G401 (cell line): Measurements from ENCODE around the gene ATP6V0C. TPM values are rescaled to one million over a fixed set of nuclear protein-coding genes. Genes with fewer than 3 reads are reported as not detected.

Experiments used
- DNase-seq: peaks from one replicate; pipeline ENCODE4 v3.0.0-alpha.2; 2015; ENCODE audit warnings: low spot score
- in situ Hi-C: cut with HindIII; loops from 2 replicates; pipeline ENCODE4 v1.10.0; 2016; ENCODE audit warnings: low sequenced_read_pairs, mixed read lengths
- total RNA-seq: library from RNA; depleted of rRNA; stranded (reverse); fragments of >200 nt; shearing (Covaris generic); gene quantifications from 2 replicates; pipeline ENCODE4 v1.2.3, GENCODE V29; 2014

The ATP6V0C gene
- total RNA-seq, 1 experiment from 2014 or later: 41.8 TPM

GRCh38 chr16:2487517-2487842, 26.3 kb upstream of the ATP6V0C start:
- DNase-seq: no peak
- in situ Hi-C loops: no loop called here

GRCh38 chr16:2487903-2488531, 25.7 kb upstream of the ATP6V0C start:
- in situ Hi-C loops: no loop called here
- no peak for DNase-seq

GRCh38 chr16:2489581-2489980, 24.2 kb upstream of the ATP6V0C start:
- in situ Hi-C loops: no loop called here
- DNase-seq: no peak

- DNase-seq: peak; percentile 73
- in situ Hi-C loops: no loop called here
Measured at GRCh38 chr16:2490190-2491105, 23.3 kb upstream of the ATP6V0C start.

- no peak for DNase-seq
- in situ Hi-C loops: no loop called here
Measured at GRCh38 chr16:2492292-2492691, 21.5 kb upstream of the ATP6V0C start.

- in situ Hi-C loops: no loop called here
- DNase-seq: no peak
Measured at GRCh38 chr16:2493605-2494004, 20.1 kb upstream of the ATP6V0C start.

GRCh38 chr16:2494616-2495015, 19.1 kb upstream of the ATP6V0C start:
- in situ Hi-C loops: no loop called here

GRCh38 chr16:2495041-2495440, 18.7 kb upstream of the ATP6V0C start:
- no peak for DNase-seq
- in situ Hi-C loops: no loop called here

More at GRCh38 chr16:2494616-2495015, 19.1 kb upstream of the ATP6V0C start:
- DNase-seq: no peak

- in situ Hi-C loops: no loop called here
- no peak for DNase-seq
Measured at GRCh38 chr16:2496223-2497115, 17.3 kb upstream of the ATP6V0C start.

GRCh38 chr16:2497116-2497630, 16.6 kb upstream of the ATP6V0C start:
- in situ Hi-C loops: no loop called here
- no peak for DNase-seq

- in situ Hi-C loops: no loop called here
Measured at GRCh38 chr16:2497695-2498484, 15.9 kb upstream of the ATP6V0C start.

GRCh38 chr16:2498531-2499253, 15.1 kb upstream of the ATP6V0C start:
- in situ Hi-C loops: no loop called here
- DNase-seq: no peak

More at GRCh38 chr16:2497695-2498484, 15.9 kb upstream of the ATP6V0C start:
- DNase-seq: no peak

- DNase-seq: no peak
- in situ Hi-C loops: no loop called here
Measured at GRCh38 chr16:2499454-2499853, 14.3 kb upstream of the ATP6V0C start.

- in situ Hi-C loops: loop anchor here (25.0 kb wide), 1 partner anchor 338 kb away; the partner anchor contains the start of gene TRAF7
- DNase-seq: no peak
Measured at GRCh38 chr16:2499890-2500429, 13.8 kb upstream of the ATP6V0C start.

- DNase-seq: no peak
- in situ Hi-C loops: loop anchor here (25.0 kb wide), 1 partner anchor 338 kb away; the partner anchor contains the start of gene TRAF7
Measured at GRCh38 chr16:2500430-2500917, 13.3 kb upstream of the ATP6V0C start.

GRCh38 chr16:2500918-2501750, 12.6 kb upstream of the ATP6V0C start:
- in situ Hi-C loops: loop anchor here (25.0 kb wide), 1 partner anchor 339 kb away; the partner anchor contains the start of gene TRAF7
- DNase-seq: peak; percentile 83
